BJ (cell line): ENCODE results near the gene TTYH1. TPM values are rescaled to one million over a fixed set of nuclear protein-coding genes. Genes with fewer than 3 reads are reported as not detected.

ENCODE experiments used
- CTCF ChIA-PET: fragments of 350-600 bp; formaldehyde crosslinking; extraction: SDS; loops from one replicate; lab custom pipeline; 2021; ENCODE audit warnings: antibody characterized with exemption, inconsistent platforms; lab: Yijun Ruan, JAX
- POLR2A ChIA-PET: fragments of 300-600 bp; sonication (Branson Sonifier 250); formaldehyde crosslinking; extraction: SDS; loops from one replicate; lab custom pipeline; 2021; ENCODE audit warnings: antibody characterized with exemption; lab: Charles Lee
- DNase-seq: peaks from one replicate; pipeline ENCODE4 v3.0.0-alpha.2; 2011; ENCODE audit warnings: low read depth
- H3K27me3 ChIP-seq: 2 replicates; pipeline ENCODE4 v1.6.0; 2011; ENCODE audit warnings: low read length; ENCODE audit not compliant: control insufficient read depth, insufficient read depth
- H3K36me3 ChIP-seq: 2 replicates; pipeline ENCODE4 v1.5.1; 2011; ENCODE audit warnings: low read length; ENCODE audit not compliant: control insufficient read depth, insufficient read depth
- H3K4me3 ChIP-seq: 2 replicates; pipeline ENCODE4 v1.5.1; 2011; ENCODE audit warnings: low read depth, mild to moderate bottlenecking, control low read depth, low read length
- CTCF ChIP-seq: IDR thresholded peaks from 2 replicates; pipeline ENCODE4 v1.5.1; 2011; ENCODE audit warnings: low read depth, mild to moderate bottlenecking, control low read depth, inconsistent platforms, low read length, moderate library complexity; ENCODE audit not compliant: insufficient read depth
- polyA plus RNA-seq: library from polyadenylated mRNA; depleted of rRNA; stranded (reverse); fragments of >200 nt; gene quantifications from 2 replicates; pipeline ENCODE4 v1.2.3, GENCODE V29; 2011; rRNA removed
- small RNA-seq: library from RNA; depleted of rRNA; stranded (forward); fragments of <200 nt; gene quantifications from one replicate; pipeline ENCODE3, GENCODE V24; 2012; ENCODE audit warnings: low replicate concordance, low read depth; ENCODE audit not compliant: insufficient read length

The TTYH1 gene
- polyA plus RNA-seq, 1 experiment = not detected

DNA sequence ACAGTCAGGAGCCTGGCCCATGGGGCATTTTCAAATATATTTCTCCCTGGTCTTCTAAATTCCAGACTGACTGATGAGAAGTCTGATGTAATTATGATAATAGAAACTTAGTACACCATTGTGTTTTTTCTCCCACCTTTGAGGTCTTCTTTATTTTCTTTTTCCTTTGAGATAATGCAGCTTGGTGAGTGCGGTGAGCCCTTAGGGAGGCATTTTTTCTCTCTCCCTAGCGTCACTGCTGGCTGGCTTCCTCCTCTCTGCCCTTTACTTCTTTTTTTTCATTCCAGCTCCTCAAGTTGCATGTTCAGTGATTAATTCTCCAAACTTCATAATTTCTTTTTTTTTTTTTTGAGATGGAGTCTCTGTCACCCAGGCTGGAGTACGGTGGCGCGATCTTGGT, 70.6 kb downstream of the TTYH1 start:
- TF ChIP-seq CTCF = no peak
- ChIA-PET POLR2A (no interaction called here), CTCF (no interaction called here)
- no peaks in the 10 kb centered on the region for H3K36me3 ChIP-seq
- no peak for DNase-seq
- no peaks in the 10 kb centered on the region for H3K27me3 ChIP-seq
- no peak overlapping the region for H3K4me3 ChIP-seq

Small RNA genes lying within 50 kb of the gene (small RNA-seq; reads per million reads assigned to genes)
- not detected for gene AC245884.3

Other genes with a start within 250 kb of the TTYH1 start
- 0.54 and 0.55 TPM in 2 replicates for gene TMC4, start 242.3 kb upstream of the TTYH1 start, polyA plus RNA-seq
- 75.1 and 101 TPM in 2 replicates for gene MBOAT7, start 225.9 kb upstream of the TTYH1 start, polyA plus RNA-seq
- 36.2 and 53.9 TPM in 2 replicates for gene TSEN34, start 224.2 kb upstream of the TTYH1 start, polyA plus RNA-seq
- 2,387 and 3,504 TPM in 2 replicates for gene RPS9, start 214.6 kb upstream of the TTYH1 start, polyA plus RNA-seq
- not detected in 2 replicates for gene LILRB3, start 192.5 kb upstream of the TTYH1 start, polyA plus RNA-seq
- not detected in 2 replicates for gene LILRA6, start 172.7 kb upstream of the TTYH1 start, polyA plus RNA-seq
- gene LILRB5, start 158.2 kb upstream of the TTYH1 start, polyA plus RNA-seq = not detected in 2 replicates
- not detected in 2 replicates for gene LILRB2, start 134.4 kb upstream of the TTYH1 start, polyA plus RNA-seq
- gene LILRA5, start 102.3 kb upstream of the TTYH1 start, polyA plus RNA-seq = not detected in 2 replicates
- gene LILRA4, start 76.3 kb upstream of the TTYH1 start, polyA plus RNA-seq = not detected in 2 replicates
- gene LAIR1, start 50.5 kb upstream of the TTYH1 start, polyA plus RNA-seq = not detected in 2 replicates
- gene LENG8, start 33.7 kb downstream of the TTYH1 start, polyA plus RNA-seq = 23.5 and 39.5 TPM in 2 replicates
- 1.4 and 2.0 TPM in 2 replicates for gene LENG9, start 48.3 kb downstream of the TTYH1 start, polyA plus RNA-seq
- gene CDC42EP5, start 57.8 kb downstream of the TTYH1 start, polyA plus RNA-seq = 22.5 and 24.7 TPM in 2 replicates
- gene LAIR2, start 87.4 kb downstream of the TTYH1 start, polyA plus RNA-seq = not detected in 2 replicates
- gene LILRA2, start 158.3 kb downstream of the TTYH1 start, polyA plus RNA-seq = not detected in 2 replicates
- not detected in 2 replicates for gene LILRA1, start 178.2 kb downstream of the TTYH1 start, polyA plus RNA-seq
- not detected in 2 replicates for gene LILRB1, start 215.0 kb downstream of the TTYH1 start, polyA plus RNA-seq
- not detected in 2 replicates for gene LILRB4, start 247.5 kb downstream of the TTYH1 start, polyA plus RNA-seq